ENCODE data around the gene ARHGEF2.

DNA sequence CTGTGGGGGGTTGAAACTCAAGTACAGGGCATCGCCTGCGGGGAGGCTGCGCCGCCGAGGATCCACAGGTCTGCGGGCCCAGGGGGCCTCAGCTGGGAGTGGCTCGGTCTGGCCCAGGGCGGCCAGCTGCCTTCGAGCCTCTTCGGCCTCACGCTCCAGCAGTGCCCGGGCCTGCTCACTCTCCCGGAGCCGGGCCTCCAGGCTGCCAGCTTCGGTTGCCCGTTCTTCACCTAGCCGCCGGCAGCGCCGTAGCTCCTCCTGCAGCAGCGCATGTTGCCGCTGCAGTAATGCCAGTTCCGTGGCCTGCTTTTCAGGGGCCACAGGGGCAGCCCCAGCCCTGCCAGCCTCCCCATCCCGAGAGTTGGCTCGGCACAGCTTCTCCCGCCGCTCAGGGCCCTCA, 27.5 kb downstream of the ARHGEF2 start:
- TF ChIP-seq, protein P1, sequence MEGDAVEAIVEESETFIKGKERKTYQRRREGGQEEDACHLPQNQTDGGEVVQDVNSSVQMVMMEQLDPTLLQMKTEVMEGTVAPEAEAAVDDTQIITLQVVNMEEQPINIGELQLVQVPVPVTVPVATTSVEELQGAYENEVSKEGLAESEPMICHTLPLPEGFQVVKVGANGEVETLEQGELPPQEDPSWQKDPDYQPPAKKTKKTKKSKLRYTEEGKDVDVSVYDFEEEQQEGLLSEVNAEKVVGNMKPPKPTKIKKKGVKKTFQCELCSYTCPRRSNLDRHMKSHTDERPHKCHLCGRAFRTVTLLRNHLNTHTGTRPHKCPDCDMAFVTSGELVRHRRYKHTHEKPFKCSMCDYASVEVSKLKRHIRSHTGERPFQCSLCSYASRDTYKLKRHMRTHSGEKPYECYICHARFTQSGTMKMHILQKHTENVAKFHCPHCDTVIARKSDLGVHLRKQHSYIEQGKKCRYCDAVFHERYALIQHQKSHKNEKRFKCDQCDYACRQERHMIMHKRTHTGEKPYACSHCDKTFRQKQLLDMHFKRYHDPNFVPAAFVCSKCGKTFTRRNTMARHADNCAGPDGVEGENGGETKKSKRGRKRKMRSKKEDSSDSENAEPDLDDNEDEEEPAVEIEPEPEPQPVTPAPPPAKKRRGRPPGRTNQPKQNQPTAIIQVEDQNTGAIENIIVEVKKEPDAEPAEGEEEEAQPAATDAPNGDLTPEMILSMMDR (IDR thresholded peaks at IDR 0.05) = no peak
- TF ChIP-seq POLR2AphosphoS5 (IDR thresholded peaks at IDR 0.05) = no peak
- no peak for TF ChIP-seq POLR2A (IDR thresholded peaks at IDR 0.05)
